GM21381 (cell line): ENCODE results near the gene GRID2.
"Not testable (repeated sequence)": the region's sequence is repeated elsewhere in the genome, so short reads cannot be mapped to it uniquely, and the experiment has no call there.

Experiments
- ATAC-seq: cut with Tn5 transposase; IDR thresholded peaks from one replicate; pipeline ENCODE4 v1.9.1; 2021; ENCODE audit warnings: mild to moderate bottlenecking, moderate library complexity; ENCODE audit not compliant: unreplicated experiment

The GRID2 gene

DNA sequence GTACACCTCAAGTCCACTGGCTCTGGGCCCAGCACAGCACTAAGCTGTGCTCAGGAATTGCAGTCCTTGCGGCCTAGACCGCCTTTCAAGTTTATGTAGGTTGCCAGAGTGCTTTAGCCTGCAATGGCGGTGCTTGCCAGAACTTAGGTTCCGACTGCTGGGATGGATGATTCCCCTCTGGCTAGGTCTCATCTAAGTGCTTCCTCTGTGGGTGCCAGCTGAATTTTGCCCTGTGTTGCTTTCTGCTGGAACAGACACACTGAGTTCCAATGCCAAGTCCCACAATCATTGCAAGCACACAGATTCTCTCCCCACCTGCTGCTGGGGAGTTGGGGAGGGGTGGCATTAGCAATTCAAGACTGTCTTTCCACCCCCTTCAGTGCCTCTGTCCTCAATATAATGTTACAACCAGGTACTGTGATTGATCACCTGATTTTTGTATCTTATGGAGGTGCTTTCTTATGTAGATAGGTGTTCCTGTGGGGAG is 129.5 kb downstream of the GRID2 start:
- ATAC-seq = no peak

DNA sequence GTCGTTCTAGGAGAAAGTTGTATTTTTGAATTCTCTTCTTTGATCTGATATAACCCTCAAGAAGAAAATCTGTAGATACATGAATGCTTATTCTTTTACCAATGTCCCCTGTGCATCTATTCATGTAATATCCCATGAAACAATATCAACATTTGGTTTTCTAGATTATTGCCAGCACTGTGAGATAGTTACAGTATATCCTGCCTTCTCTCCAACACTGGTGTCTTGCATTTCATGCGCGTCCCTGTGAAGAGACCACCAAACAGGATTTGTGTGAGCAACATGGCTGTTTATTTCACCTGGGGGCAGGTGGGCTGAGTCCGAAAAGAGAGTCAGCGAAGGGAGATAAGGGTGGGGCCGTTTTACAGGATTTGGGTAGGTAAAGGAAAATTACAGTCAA is 135.0 kb downstream of the GRID2 start:
- ATAC-seq = not testable (repeated sequence)

DNA sequence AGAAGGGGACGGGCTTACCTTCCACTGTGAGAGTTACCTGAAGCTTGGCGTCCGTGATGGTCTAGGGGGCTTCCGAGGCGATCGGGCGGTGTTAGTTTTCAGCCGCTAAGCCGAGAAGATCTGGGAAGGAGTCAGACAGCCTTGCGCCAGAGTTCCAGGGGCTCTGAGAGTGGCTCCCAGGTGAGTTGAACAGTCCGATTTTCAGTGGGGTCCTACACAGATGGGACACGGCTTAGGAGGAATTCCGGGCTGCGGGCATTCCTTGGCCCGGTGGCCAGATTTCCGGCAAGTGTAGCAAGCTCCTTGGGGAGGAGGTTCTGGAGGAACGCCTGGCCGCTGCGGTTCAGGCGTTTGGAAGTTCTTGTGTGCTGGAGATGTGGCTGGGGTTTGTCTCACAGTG is 138.4 kb downstream of the GRID2 start:
- ATAC-seq = not testable (repeated sequence)

DNA sequence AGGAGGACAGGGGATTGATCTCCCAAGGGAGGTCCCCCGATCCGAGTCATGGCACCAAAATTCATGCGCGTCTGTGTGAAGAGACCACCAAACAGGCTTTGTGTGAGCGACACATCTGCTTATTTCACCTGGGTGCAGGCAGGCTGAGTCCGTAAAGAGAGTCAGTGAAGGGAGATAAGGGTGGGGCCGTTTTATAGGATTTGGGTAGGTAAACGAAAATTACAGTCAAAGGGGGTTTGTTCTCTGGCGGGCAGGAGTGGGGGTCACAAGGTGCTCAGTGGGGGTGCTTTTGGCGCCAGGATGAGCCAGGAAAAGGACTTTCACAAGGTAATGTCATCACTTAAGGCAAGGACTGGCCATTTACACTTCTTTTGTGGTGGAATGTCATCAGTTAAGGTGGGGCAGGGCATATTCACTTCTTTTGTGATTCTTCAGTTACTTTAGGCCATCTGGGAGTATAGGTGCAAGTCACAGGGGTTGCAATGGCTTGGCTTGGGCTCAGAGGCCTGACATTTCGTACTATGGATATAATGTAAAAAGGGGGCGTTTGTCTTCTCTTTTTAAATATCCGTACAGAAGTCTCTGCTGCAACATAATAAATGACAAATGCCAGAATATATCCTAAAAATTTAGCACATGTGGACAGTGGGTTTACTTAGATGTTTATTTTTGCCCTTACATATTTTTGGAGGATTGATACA is 140.5 kb downstream of the GRID2 start:
- not testable (repeated sequence) for ATAC-seq

DNA sequence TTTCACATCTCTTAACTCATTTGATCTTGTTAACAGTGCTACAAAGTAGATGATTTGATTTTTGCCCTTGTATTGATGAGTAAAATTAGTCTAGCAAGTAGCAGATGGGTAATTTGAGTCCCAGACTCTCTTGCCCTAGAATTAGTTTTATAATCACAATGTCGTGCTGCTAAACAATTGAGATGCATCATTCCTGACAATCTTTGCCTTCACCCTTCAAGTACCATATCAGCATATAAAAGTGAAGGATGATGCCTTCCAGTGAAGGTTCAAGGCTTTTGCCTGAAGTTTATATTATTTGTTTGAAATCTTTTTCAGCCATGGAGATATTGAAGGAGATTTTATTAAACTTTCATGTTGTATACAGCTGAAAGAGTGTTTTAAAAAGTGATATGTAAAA is 141.4 kb downstream of the GRID2 start:
- ATAC-seq = no peak

DNA sequence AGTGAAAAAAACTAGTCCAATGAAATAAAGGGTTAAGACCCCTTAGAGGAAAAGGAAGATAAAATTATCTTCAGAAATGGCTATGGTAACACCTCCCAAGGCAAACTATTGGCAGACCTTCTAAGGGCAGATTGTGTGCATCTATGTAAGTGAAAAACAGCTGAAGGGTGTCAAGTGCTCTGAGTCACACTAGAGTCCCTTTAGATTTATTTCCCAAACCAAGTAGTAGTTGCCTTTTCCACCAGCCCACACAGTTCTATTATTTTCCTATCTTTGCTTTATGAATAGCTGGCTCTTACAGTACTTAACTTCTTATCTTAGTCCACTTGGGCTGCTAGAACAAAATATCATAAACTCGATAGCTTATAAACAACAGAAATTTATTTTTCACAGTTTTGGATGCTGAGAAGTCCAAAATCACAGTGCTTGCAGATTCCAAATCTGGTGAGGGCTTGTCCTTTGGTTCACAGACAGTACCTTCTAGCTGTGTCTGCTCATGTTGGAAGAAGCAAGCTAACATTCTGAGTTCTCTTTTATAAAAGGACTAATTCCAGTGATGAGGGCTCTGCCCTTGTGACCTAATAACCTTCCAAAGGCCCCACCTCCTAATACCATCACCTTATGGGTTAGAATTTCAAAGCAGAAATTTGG is 143.6 kb downstream of the GRID2 start:
- ATAC-seq = no peak

DNA sequence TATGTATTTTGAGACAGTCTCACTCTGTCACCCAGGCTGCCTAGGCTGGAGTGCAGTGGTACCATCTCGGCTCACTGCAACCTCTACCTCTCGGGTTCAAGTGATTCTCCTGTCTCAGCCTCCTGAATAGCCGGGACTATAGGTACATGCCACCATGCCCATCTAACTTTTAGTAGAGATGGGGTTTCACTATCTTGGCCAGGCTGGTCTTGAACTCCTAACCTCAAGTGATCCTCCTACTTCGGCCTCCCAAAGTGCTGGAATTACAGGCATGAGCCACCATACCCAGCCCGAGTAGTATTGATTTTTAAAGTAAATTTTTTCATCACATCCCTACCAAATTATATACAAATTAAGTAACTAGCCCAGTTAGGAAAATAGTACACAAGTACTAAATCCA is 144.4 kb downstream of the GRID2 start:
- ATAC-seq = not testable (repeated sequence)

DNA sequence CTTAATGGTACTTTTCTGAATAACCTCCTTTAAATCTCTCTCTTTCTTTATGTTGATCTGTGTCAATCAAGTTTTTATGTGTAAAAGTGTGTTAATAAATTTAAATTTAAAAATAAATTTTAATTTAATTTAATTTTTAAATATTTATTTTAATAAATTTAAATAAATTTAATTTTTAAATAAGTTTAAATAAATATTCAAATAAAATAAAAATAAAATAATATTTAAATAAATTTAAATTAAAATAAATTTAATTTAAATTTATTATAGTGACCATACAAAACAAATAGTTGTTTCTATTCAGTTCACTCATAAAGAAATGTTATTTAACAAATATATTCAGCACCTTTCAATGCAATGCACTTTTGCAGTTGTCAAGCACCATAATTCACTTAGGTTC is 146.9 kb downstream of the GRID2 start:
- ATAC-seq = no peak

DNA sequence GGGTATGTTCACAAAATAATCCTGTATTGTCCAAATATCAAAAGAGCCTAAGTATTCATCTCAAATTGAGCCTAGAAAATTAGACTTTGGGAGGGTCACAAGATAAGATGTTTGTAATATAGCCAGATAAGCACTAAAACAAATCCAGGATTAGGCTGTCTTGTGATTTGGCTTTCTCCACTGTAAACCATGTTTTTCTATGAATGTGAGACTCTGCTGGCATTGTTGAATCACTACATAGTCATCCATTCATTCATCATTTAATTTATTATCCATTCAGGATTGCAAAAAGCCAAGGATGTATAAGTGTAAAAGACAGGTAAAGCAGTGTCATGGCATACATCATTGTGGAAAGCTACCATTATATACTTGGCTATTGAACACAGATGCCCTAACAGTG is 148.0 kb downstream of the GRID2 start:
- ATAC-seq = no peak

DNA sequence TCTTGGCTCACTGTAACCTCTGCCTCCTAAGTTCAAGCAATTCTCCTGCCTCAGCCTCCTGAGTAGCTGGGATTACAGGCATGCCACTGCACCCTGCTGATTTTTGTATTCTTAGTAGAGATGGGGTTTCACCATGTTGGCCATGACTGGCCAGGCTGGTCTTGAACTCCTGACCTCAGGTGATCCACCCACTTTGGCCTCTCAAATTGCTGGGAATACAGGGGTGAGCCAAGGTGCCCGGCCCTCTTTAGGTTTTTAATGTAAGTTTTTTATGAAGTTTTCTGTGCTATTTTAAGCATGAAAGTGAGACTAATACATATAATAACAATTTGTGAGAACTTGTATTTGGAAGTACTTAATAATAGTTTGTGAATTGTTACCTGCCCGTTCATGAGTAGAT is 148.6 kb downstream of the GRID2 start:
- ATAC-seq = not testable (repeated sequence)

DNA sequence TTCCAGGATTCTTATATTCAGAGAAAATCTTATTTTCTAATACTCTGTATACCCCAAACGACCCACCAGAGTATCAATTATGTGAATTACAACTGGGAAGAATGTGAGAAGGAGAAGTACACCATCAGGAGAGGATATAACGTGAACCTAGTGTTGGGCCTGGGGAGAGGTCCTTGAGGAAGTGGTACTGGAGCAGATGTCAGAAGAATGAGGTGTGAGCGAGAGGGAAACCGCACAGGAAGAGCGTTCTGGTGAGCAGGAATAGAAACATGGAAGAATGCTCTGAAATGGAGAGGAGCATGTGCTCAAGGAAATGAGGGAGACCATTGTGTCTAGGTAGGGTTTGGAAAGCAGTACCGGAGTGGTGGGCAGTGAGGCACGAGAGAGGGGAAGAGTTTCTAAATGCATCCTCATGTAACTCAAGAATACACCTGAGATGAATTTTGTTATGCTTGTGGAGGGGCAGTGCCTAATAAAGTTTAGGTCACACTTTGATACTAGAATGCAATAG is 151.6 kb downstream of the GRID2 start:
- ATAC-seq = no peak

DNA sequence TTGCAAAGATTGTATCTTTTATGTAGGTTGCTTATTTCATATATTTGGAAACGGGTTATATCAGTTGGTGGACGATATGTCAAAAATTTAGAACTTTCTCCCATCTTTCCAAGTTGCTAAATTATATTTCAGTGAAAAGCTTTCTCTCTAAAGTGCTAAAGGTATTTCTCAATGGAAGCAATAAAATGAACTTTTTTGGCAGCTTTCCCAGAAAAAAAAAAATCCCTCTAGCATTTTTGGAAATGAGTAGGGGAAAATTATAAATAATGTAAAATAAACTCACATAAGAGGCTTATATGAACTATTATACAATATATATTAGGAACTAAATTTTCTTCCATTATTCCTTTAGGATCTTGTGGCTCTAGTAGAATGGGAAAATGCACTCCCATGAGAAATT is 152.2 kb downstream of the GRID2 start:
- ATAC-seq = no peak

DNA sequence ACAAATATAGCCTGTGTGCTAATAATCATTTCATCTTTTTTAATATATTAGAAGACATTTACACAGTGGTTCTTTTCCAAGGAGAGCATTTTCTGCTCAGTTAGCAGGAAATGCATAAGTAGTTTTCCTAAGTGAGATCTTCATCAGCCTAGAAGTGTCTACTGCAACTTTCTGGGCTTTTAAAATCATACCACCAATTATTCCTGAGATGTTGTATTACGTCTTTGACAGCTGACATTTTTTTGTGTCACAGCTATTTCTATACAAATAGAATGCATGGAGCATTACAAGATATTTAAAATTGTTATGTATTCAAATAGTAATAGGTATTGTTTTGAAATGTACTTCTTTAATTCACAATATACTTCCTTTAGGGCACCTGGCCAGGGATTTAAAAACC is 158.0 kb downstream of the GRID2 start:
- no peak for ATAC-seq

DNA sequence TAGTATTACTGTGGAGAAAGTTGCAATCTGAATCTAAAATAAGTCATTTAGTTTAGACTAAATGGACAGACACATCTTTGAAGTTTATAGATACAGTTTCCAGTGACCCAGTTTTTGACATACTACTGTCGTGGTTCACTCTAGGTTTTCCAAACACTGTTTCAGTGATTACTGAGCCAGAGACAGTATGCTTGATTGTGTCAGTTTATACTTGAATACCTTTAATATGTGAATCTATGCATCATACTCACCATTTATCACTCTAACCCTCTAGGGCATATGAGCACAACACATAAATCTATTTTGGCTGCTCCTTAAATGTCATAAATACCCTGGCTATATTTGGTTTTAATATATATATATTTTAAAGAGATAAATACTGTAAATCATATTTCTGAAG is 173.5 kb downstream of the GRID2 start:
- no peak for ATAC-seq

DNA sequence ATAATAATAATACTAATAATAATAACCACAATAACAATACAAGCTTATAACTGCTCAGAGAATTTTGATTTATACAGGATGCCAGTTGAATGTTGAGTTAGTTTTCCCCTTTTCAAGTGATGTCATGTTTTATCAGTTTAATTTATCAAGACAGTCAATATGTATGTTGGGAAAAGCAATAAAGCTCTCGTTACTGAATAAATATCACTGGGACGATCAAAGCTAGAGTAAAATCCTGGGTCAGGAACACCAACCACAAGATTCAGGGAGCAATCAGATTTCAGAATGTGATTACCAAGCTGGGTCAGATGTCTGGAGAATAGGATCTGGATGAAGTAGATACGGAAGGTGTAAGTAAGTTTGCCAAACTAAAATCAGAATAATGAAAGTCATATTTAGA is 179.6 kb downstream of the GRID2 start:
- no peak for ATAC-seq

DNA sequence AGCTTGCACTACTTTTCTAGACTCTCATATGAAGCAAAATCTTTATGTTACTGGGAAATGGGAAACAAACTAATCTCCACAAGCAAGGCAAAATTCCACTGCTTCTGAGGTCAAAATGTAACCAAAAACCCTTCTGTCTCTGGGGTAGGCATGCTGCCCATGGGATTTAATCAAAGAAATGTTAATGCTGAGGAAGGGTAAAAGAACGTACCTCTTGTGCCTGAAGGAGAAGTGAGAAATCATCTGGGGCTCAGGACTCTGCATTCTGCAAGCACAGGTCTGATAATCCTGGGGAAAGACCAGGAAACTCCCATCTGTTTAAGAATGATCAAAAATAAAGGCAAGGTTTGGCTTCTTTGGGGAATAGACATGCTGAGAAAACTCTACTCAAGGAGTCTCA is 184.7 kb downstream of the GRID2 start:
- ATAC-seq = no peak

DNA sequence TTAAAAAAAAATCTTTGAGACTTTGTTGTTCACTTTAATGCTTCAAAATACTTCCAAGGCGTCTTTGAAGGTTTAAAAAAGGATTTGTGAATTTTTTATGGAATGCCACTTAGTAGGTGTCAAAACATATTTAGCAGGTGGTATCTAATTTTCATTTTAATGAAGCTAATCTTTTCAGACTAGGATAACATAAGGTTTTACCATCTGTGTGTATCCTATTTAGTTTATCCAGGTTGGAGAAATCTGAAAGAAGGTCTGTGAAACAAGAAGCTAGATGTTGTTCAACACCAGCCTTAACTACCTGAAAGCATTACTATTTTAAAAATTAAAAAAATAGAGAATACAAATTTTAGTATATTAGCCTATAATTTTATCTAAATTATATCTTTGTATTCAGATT is 193.4 kb downstream of the GRID2 start:
- no peak for ATAC-seq

DNA sequence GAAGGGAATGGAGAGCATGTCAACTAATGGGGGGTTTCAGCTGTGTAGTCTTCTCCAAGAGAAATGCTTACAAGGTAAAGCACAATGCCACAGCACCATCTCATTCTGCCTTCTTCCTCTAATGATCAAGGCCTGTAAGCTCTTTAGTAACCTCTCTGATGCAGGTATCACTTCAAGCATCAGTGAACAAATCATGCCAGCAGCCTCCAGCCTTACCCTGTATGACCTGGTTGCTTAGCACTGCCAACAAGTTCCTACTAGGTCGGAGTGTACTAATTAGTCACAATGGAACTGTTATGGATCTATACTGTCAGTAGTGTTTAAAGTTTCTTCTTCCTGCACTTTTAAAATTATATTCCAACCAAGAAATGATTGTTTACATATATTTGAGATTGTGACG is 197.7 kb downstream of the GRID2 start:
- no peak for ATAC-seq

DNA sequence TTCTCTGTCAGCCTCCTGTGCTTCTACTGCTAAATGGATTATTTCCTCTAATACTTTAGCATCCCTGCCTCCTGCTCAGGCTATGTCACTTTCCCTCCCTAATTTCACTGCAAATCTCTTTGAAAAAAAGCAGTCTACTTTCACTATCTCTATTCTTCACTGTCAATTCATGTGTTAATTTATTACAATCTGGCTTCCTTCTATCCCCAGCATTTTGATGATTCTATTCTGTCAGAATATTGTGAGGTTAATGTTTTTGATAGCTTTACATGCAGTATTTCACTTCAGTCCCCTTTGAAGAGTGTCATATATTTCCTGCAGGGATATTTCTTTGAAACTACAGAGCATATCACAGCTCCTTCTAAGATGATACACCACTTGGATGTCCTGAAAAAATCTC is 203.2 kb downstream of the GRID2 start:
- no peak for ATAC-seq

DNA sequence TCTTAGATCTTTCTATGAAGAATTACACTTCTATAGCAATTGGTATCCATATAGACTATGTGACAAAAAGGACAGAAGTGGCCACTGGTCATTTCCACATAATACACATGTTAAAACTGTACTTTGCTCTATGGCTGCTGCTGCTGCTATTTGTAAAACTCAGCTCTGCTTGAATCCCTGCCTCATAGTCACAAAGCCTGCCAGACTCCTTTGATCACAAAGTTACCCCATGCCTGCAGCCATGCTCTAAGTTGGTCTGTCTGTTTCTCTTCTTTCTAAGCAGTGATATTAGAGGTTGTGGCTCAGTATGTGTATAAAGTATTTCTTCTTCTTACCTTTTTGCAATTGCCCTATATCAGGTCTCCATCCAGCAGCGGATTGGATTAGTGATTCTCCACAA is 210.9 kb downstream of the GRID2 start:
- ATAC-seq = no peak

DNA sequence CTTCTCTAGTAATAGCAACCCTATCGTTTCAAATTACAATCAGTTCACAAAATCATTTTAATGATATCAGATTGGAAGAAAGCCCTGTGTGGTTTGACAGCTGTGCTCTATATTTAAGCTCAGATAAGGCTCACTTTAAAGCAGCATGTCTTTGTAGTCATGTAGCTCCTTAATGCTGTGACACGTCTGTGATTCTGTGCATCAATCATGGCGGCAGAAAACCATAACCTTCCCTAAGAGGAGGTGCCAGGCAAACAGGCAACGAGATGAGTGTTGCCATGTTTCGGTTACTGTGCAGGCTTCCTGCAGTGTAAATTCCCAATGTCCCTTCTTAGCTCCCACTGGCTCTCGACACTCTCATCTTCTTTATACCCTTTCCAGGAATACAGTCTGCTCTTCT is 212.7 kb downstream of the GRID2 start:
- no peak for ATAC-seq

DNA sequence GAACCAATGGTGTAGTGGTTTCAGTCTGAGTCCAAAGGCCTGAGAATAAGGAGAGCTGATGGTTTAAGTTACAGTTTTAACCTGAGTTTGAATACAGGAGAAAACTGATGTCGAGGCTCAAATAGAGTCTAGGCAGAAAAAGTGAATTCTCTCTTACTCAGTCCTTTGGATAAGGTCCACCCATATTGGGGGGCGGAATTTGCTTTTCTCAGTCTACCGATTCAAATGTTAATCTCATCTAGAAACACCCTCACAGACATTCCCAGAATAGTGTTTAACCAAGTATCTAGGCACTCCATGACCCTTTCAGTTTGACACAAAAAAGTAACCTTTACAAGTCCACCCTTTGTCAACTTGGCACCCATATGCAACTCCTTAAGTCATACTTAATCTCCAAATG is 216.0 kb downstream of the GRID2 start:
- no peak for ATAC-seq

DNA sequence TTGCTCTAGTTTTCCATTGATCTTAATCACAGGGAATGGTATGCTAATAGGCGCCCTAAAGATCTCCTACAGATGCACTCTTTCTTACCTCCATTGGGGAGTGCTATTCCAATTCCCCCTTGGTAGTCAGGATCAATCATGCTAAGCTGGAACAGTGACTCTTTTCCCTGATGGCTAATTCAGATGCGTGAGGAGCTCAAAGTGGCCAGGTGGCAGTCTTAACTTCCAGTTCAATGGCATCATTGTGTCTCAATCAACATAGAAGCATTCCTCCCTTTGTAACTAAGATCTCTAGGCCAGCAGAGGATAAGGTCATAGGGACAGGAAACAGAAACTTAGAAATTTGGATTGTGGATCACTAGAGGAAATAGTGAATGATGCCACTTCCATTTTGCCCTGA is 216.8 kb downstream of the GRID2 start:
- ATAC-seq = no peak
